Omental fat pad (tissue), 4 donors: ENCODE measurements around the gene IL11RA. TPM values are rescaled to one million over a fixed set of nuclear protein-coding genes. Genes with fewer than 3 reads are reported as not detected.
A peak's percentile ranks its signal among the peaks of the same experiment; 100 is the strongest.

Experiments
- ATAC-seq: fragments of 150-250 bp; one replicate; pipeline ENCODE4 v1.9.1; 2016; ENCODE audit warnings: mild to moderate bottlenecking, moderate library complexity; ENCODE audit not compliant: low FRiP score
- DNase-seq: peaks from one replicate; pipeline ENCODE4 v3.0.0-alpha.2; 2019; ENCODE audit warnings: low spot score
- CTCF ChIP-seq, 3 donors: fragments of 450-650 bp; IDR thresholded peaks; one replicate each; pipeline ENCODE4 v1.5.1; 2016 to 2017; ENCODE audit warnings: antibody characterized with exemption in 3 of 3, mild to moderate bottlenecking in 3 of 3, moderate library complexity in 2 of 3
- total RNA-seq, 4 donors: library from RNA; depleted of rRNA; stranded (reverse); fragments of >200 nt; gene quantifications; one replicate each; pipeline ENCODE4 v1.1.0, GENCODE V29; 2016

IL11RA gene
- total RNA-seq, 4 donors from 2014 or later: 13.3 to 49.3 (median 23.1) TPM

- DNase-seq (no peak), ATAC-seq (peak; percentile 48)
- no peak for TF ChIP-seq CTCF (IDR thresholded peaks at IDR 0.05)
Measured at GRCh38 chr9:34654323-34655051, 2.5 kb downstream of the IL11RA start.

GRCh38 chr9:34655394-34655793 lies 3.4 kb downstream of the IL11RA start:
- no peak for DNase-seq
- ATAC-seq: no peak
- no peak for TF ChIP-seq CTCF (IDR thresholded peaks at IDR 0.05)

- ATAC-seq: no peak
- no peak for DNase-seq
- no peak for TF ChIP-seq CTCF (IDR thresholded peaks at IDR 0.05)
Measured at GRCh38 chr9:34656992-34657391, 5.0 kb downstream of the IL11RA start.

GRCh38 chr9:34658461-34658860 lies 6.5 kb downstream of the IL11RA start:
- no peak for TF ChIP-seq CTCF (IDR thresholded peaks at IDR 0.05)
- ATAC-seq (no peak), DNase-seq (no peak)

- DNase-seq (no peak), ATAC-seq (no peak)
- no peak for TF ChIP-seq CTCF (IDR thresholded peaks at IDR 0.05)
Measured at GRCh38 chr9:34659592-34660253, 7.7 kb downstream of the IL11RA start.

- no peak for DNase-seq
- no peak for ATAC-seq
- no peak for TF ChIP-seq CTCF (IDR thresholded peaks at IDR 0.05)
Measured at GRCh38 chr9:34662526-34663302, 10.7 kb downstream of the IL11RA start, which contains the start of gene CCL27. CCL27 (minus strand) TSS chr9:34662657; CDS start chr9:34662633, 24 bp downstream.
